Right lobe of liver (tissue), 4 donors: ENCODE measurements around the gene STX2.

ENCODE experiments used
- POLR2A ChIP-seq: fragments of 450-650 bp; IDR thresholded peaks from one replicate; pipeline ENCODE4 v1.6.1; 2017; ENCODE audit warnings: antibody characterized with exemption, mild to moderate bottlenecking
- TF ChIP-seq, protein P1 (sequence below), 4 donors: fragments of 200-600 bp in 3 of 4; fragments of 450-650 bp in 1 of 4; IDR thresholded peaks; one replicate each; pipeline versions ENCODE4 v1.5.1 to v1.8.0; 2016 to 2022; ENCODE audit warnings: antibody characterized with exemption in 4 of 4, mild to moderate bottlenecking in 2 of 4
- donor health status: DM: no; HTN: no; CAD: no.
- donor health status: DM: no; HTN: no; CAD: no.
- donor health status: DM: no; HTN: yes; CAD: no.

DNA sequence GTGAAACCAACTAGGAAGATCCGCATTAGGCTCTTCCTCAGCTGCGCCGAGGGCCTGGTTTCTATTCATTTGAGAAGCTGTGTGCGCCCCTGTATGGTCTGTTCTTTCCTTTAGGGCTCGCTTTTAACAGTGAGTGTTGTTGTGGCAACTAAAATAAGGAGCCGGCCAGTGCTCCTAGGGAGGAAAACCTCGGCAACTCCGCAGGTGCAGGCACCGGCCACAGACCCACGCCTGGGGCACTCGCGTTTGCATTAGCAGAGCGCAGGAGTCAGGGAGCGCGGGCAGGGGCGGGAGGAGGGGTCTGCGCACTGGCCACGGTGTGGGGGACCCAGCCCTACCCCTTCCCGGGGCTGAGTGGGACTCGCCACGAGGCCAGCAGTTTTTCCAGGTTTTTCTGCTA lies 50.5 kb downstream of the STX2 start:
- no peak for TF ChIP-seq POLR2A
- TF ChIP-seq, protein P1, sequence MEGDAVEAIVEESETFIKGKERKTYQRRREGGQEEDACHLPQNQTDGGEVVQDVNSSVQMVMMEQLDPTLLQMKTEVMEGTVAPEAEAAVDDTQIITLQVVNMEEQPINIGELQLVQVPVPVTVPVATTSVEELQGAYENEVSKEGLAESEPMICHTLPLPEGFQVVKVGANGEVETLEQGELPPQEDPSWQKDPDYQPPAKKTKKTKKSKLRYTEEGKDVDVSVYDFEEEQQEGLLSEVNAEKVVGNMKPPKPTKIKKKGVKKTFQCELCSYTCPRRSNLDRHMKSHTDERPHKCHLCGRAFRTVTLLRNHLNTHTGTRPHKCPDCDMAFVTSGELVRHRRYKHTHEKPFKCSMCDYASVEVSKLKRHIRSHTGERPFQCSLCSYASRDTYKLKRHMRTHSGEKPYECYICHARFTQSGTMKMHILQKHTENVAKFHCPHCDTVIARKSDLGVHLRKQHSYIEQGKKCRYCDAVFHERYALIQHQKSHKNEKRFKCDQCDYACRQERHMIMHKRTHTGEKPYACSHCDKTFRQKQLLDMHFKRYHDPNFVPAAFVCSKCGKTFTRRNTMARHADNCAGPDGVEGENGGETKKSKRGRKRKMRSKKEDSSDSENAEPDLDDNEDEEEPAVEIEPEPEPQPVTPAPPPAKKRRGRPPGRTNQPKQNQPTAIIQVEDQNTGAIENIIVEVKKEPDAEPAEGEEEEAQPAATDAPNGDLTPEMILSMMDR (IDR thresholded peaks at IDR 0.05): no peak
